ENCODE results near the gene GLIS1.

GRCh38 chr1:53560581-53561502, 178.1 kb downstream of the GLIS1 start:
- no peak for TF ChIP-seq BCL11A (IDR thresholded peaks at IDR 0.05; ENCODE audit: low read depth, low read length)
- TF ChIP-seq TARDBP (IDR thresholded peaks at IDR 0.05; ENCODE audit: borderline replicate concordance), result no peak
- no peak for TF ChIP-seq NFIC (IDR thresholded peaks at IDR 0.05; ENCODE audit: low read depth, low read length)
- no peak for TF ChIP-seq BRCA1 (IDR thresholded peaks at IDR 0.05; ENCODE audit: low read depth, low read length)
- TF ChIP-seq SP1 (IDR thresholded peaks at IDR 0.05; ENCODE audit: low read depth, low read length), result no peak
- no peak for TF ChIP-seq REST (IDR thresholded peaks at IDR 0.05; ENCODE audit: low read depth, low read length)
- no peak for TF ChIP-seq RFX5 (IDR thresholded peaks at IDR 0.05; ENCODE audit: low read depth, low read length)

Data from GM12878 (cell line).